Keratinocyte (primary cell): Measurements from ENCODE around the gene UNKL. TPM values are rescaled to one million over a fixed set of nuclear protein-coding genes. Genes with fewer than 3 reads are reported as not detected.

Experiments
- DNase-seq: peaks from one replicate; pipeline ENCODE4 v3.0.0-alpha.2; 2011; ENCODE audit warnings: low read depth, missing footprints, low spot score
- FAIRE-seq: peaks from 2 replicates; lab custom pipeline; 2011; peaks lifted over from hg19 to GRCh38; lab: Jason Lieb, UNC
- H2AFZ ChIP-seq: 2 replicates; pipeline ENCODE4 v1.6.0; 2012; ENCODE audit warnings: low read length, control low read depth, inconsistent platforms; ENCODE audit not compliant: control insufficient read depth
- H3K27ac ChIP-seq: 2 replicates; pipeline ENCODE4 v1.5.1; 2011; ENCODE audit warnings: low read length; ENCODE audit not compliant: control insufficient read depth, insufficient read depth
- H3K27me3 ChIP-seq: 3 replicates; pipeline ENCODE4 v1.6.0; 2011; ENCODE audit warnings: low read length; ENCODE audit not compliant: control insufficient read depth, insufficient read depth; ENCODE audit errors: extremely low read depth
- H3K36me3 ChIP-seq, 2 experiments: 2 replicates in 1 of 2; 3 replicates in 1 of 2; pipeline ENCODE4 v1.5.1; 2011; ENCODE audit warnings: low read length in 2 of 2, mild to moderate bottlenecking in 1 of 2; ENCODE audit not compliant: control insufficient read depth in 2 of 2, insufficient read depth in 2 of 2; ENCODE audit errors: extremely low read depth in 1 of 2
- H3K4me1 ChIP-seq: 3 replicates; pipeline ENCODE4 v1.5.1; 2011; ENCODE audit warnings: low read length; ENCODE audit not compliant: control insufficient read depth, insufficient read depth; ENCODE audit errors: extremely low read depth
- H3K4me2 ChIP-seq: 3 replicates; pipeline ENCODE4 v1.6.0; 2011; ENCODE audit warnings: low read depth, low read length; ENCODE audit not compliant: control insufficient read depth, insufficient read depth; ENCODE audit errors: extremely low read depth
- H3K4me3 ChIP-seq, 3 experiments: fragments of 200-600 bp in 1 of 3; sonication (generic) in 1 of 3; 2 replicates in 2 of 3; 3 replicates in 1 of 3; pipeline ENCODE4 v1.5.1; 2011 to 2016; ENCODE audit warnings: low read length in 3 of 3, mild to moderate bottlenecking in 3 of 3, control low read depth in 2 of 3, inconsistent platforms in 1 of 3, low read depth in 1 of 3, mixed read lengths in 1 of 3, mixed run types in 1 of 3, moderate library complexity in 1 of 3; ENCODE audit not compliant: control insufficient read depth in 2 of 3, insufficient read depth in 2 of 3; ENCODE audit errors: extremely low read depth in 1 of 3
- H3K79me2 ChIP-seq: 2 replicates; pipeline ENCODE4 v1.6.0; 2012; ENCODE audit warnings: low read length; ENCODE audit not compliant: control insufficient read depth, insufficient read depth
- H3K9ac ChIP-seq: 3 replicates; pipeline ENCODE4 v1.6.0; 2011; ENCODE audit warnings: low read length; ENCODE audit not compliant: control insufficient read depth, insufficient read depth; ENCODE audit errors: extremely low read depth
- H3K9me1 ChIP-seq: 3 replicates; pipeline ENCODE4 v1.6.0; 2011; ENCODE audit warnings: low read length; ENCODE audit not compliant: control insufficient read depth, insufficient read depth; ENCODE audit errors: extremely low read depth
- H3K9me3 ChIP-seq: 2 replicates; pipeline ENCODE4 v1.5.1; 2012; ENCODE audit warnings: low read depth, low read length; ENCODE audit not compliant: control insufficient read depth
- H4K20me1 ChIP-seq: 3 replicates; pipeline ENCODE4 v1.6.0; 2011; ENCODE audit warnings: low read length; ENCODE audit not compliant: control insufficient read depth, insufficient read depth; ENCODE audit errors: extremely low read depth
- EZH2 ChIP-seq: IDR thresholded peaks from one replicate; pipeline ENCODE4 v1.6.1; 2012; ENCODE audit warnings: inconsistent platforms, mild to moderate bottlenecking, low read length, moderate library complexity
- dilution Hi-C: fragments of 300-500 bp; cut with MboI; formaldehyde crosslinking; loops from one replicate; pipeline ENCODE4 v1.7.0; 2020; ENCODE audit warnings: low sequenced_read_pairs; ENCODE audit not compliant: extremely low pct_ligation_motif_present
- polyA plus RNA-seq, 5 experiments: library from polyadenylated mRNA; depleted of rRNA in 3 of 5; stranded (reverse) in 3 of 5; stranded (forward) in 1 of 5; unstranded in 1 of 5; fragments of >200 nt; gene quantifications; 1 replicate in 1 of 5; 2 replicates in 3 of 5; 3 replicates in 1 of 5; pipeline versions ENCODE4 v1.2.1 to v1.2.3, GENCODE V29; 2011 to 2012; ENCODE audit warnings: missing spikeins in 2 of 5, low read depth in 1 of 5, low replicate concordance in 1 of 5
- TF ChIP-seq, protein P1 (sequence below), 3 experiments: IDR thresholded peaks in 1 of 3; conservative IDR thresholded peaks in 1 of 3; optimal IDR thresholded peaks in 1 of 3; 2 replicates in 2 of 3; 3 replicates in 1 of 3; pipeline versions ENCODE3 to v1.5.1; 2011; ENCODE audit warnings: low read length in 3 of 3, mild to moderate bottlenecking in 3 of 3, moderate library complexity in 2 of 3, control low read depth in 1 of 3, inconsistent platforms in 1 of 3; ENCODE audit not compliant: insufficient read depth in 2 of 3; ENCODE audit errors: extremely low read depth in 1 of 3

UNKL gene
- polyA plus RNA-seq, 1 donor (not counting 4 experiments of a cell fraction or from before 2014, with no cell fraction given): 2.3 TPM

DNA sequence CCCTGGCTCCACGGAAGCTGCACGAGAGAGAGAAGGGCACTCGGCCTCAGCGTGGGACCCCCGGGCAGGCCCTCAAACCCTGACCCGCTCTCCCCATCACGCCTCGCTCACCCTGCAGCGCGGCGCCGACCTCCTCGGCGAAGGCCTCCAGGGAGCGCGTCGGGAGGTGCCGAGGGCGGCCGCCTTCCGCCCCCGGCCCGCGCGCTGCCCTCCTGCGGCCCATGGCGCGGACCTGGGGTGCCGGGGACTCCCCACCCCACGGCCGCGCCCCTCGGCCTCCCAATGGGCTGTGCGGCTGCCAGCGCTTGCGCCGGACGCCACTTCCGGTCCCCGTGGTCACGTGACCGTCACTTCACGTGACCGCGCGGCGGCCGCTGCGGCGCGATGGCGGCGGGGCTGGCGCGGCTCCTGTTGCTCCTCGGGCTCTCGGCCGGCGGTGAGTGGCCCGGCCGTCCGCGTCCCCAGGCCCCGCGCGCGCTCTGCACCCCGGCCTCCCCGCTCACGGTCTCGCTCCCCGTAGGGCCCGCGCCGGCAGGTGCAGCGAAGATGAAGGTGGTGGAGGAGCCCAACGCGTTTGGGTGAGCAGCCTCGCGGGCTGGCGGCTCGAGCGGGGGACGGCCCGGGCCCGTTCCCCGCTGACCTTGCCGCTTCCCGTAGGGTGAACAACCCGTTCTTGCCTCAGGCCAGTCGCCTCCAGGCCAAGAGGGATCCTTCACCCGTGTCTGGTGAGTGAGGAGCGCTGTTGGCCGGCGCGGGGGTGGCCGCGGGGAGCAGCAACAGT, 62.7 kb downstream of the UNKL start, which contains the start of the genes GNPTG and TSR3:
Gene GNPTG, plus strand, starts transcription at position 350 of the 781 bp plus-strand sequence. Its CDS starts 35 bp downstream, at position 385.
Gene TSR3, minus strand, starts transcription at position 297 of the 781 bp plus-strand sequence. Its CDS starts 74 bp downstream, at position 223.
- Histone ChIP-seq H3K9ac (peak within 1 kb of the TSS; percentile 81), H4K20me1 (peaks cover 2% of the 10 kb centered on the region), H3K4me3 (peak within 1 kb of the TSS; percentile 64 to 97 (median 90)), H3K4me2 (peak within 1 kb of the TSS; percentile 77), H3K9me1 (peaks cover 4% of the 10 kb centered on the region), H3K27ac (peak within 1 kb of the TSS; percentile 56), H3K36me3 (peaks cover 12 to 15% of the 10 kb centered on the region in 2 experiments), H2AFZ (peak within 1 kb of the TSS; percentile 69), H3K79me2 (peaks cover 61% of the 10 kb centered on the region), H3K27me3 (no peaks in the 10 kb centered on the region), H3K9me3 (no peaks in the 10 kb centered on the region), H3K4me1 (peaks cover 30% of the 10 kb centered on the region)
- FAIRE-seq: no peak
- dilution Hi-C loops: no loop called here
- DNase-seq: peak; percentile 54
- TF ChIP-seq, protein P1, sequence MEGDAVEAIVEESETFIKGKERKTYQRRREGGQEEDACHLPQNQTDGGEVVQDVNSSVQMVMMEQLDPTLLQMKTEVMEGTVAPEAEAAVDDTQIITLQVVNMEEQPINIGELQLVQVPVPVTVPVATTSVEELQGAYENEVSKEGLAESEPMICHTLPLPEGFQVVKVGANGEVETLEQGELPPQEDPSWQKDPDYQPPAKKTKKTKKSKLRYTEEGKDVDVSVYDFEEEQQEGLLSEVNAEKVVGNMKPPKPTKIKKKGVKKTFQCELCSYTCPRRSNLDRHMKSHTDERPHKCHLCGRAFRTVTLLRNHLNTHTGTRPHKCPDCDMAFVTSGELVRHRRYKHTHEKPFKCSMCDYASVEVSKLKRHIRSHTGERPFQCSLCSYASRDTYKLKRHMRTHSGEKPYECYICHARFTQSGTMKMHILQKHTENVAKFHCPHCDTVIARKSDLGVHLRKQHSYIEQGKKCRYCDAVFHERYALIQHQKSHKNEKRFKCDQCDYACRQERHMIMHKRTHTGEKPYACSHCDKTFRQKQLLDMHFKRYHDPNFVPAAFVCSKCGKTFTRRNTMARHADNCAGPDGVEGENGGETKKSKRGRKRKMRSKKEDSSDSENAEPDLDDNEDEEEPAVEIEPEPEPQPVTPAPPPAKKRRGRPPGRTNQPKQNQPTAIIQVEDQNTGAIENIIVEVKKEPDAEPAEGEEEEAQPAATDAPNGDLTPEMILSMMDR (optimal IDR thresholded peaks at IDR 0.05 in 1 of 3, IDR thresholded peaks at IDR 0.05 in 1 of 3, conservative IDR thresholded peaks at IDR 0.05 in 1 of 3; ENCODE audit: extremely low read depth in 1 of 3, insufficient read depth in 2 of 3, low read length in 3 of 3): no peak
- TF ChIP-seq EZH2: no peak

- H3K9me1 ChIP-seq: peaks cover 4% of the 10 kb centered on the region
- H3K79me2 ChIP-seq: peaks cover 57% of the 10 kb centered on the region
- no peaks in the 10 kb centered on the region for H3K9me3 ChIP-seq
- H3K9ac ChIP-seq: peak overlapping the region; percentile 81
- FAIRE-seq (no peak), DNase-seq (no peak)
- H3K27me3 ChIP-seq: no peaks in the 10 kb centered on the region
- H3K4me1 ChIP-seq: peaks cover 30% of the 10 kb centered on the region
- H3K4me2 ChIP-seq: peak overlapping the region; percentile 74
- dilution Hi-C loops: no loop called here
- peaks cover 2% of the 10 kb centered on the region for H4K20me1 ChIP-seq
- peak overlapping the region; percentile 19 for H2AFZ ChIP-seq
- H3K36me3 ChIP-seq: peaks cover 12 to 15% of the 10 kb centered on the region in 2 experiments
- peak overlapping the region; percentile 64 to 97 (median 90) for H3K4me3 ChIP-seq
- peak overlapping the region; percentile 56 for H3K27ac ChIP-seq
- TF ChIP-seq, protein P1 (optimal IDR thresholded peaks at IDR 0.05 in 1 of 3, IDR thresholded peaks at IDR 0.05 in 1 of 3, conservative IDR thresholded peaks at IDR 0.05 in 1 of 3; ENCODE audit: extremely low read depth in 1 of 3, insufficient read depth in 2 of 3, low read length in 3 of 3): no peak
- TF ChIP-seq EZH2: no peak
These were observed 63.3 kb downstream of the UNKL start for GRCh38 chr16:1351215-1351581.
